ENCODE measurements around the gene ONECUT3. TPM values are rescaled to one million over a fixed set of nuclear protein-coding genes. Genes with fewer than 3 reads are reported as not detected.

The ONECUT3 gene
- total RNA-seq, 1 experiment from 2014 or later, result not detected

- no peaks in the 10 kb centered on the region for H3K4me1 ChIP-seq (replicated peaks; ENCODE audit: insufficient read depth)
- no TSS peak for BruUV-seq (replicated peaks)
- H3K27ac ChIP-seq, result no peak overlapping the region
- ChIA-PET POLR2A (ENCODE audit: unreplicated experiment) (no interaction called here), CTCF (no interaction called here)
- no peak overlapping the region for H2AFZ ChIP-seq
- TF ChIP-seq EZH2 (IDR thresholded peaks at IDR 0.05; ENCODE audit: low read depth), result no peak
- TF ChIP-seq, protein P1, sequence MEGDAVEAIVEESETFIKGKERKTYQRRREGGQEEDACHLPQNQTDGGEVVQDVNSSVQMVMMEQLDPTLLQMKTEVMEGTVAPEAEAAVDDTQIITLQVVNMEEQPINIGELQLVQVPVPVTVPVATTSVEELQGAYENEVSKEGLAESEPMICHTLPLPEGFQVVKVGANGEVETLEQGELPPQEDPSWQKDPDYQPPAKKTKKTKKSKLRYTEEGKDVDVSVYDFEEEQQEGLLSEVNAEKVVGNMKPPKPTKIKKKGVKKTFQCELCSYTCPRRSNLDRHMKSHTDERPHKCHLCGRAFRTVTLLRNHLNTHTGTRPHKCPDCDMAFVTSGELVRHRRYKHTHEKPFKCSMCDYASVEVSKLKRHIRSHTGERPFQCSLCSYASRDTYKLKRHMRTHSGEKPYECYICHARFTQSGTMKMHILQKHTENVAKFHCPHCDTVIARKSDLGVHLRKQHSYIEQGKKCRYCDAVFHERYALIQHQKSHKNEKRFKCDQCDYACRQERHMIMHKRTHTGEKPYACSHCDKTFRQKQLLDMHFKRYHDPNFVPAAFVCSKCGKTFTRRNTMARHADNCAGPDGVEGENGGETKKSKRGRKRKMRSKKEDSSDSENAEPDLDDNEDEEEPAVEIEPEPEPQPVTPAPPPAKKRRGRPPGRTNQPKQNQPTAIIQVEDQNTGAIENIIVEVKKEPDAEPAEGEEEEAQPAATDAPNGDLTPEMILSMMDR (conservative IDR thresholded peaks at IDR 0.05), result no peak
- no peaks in the 10 kb centered on the region for H3F3A ChIP-seq (ENCODE audit: insufficient read depth, low read depth)
- intact Hi-C loops (cut with micrococcal nuclease; ENCODE audit: unreplicated experiment), result loop anchor here (5.0 to 10.0 kb wide), 2 partner anchors 193 to 255 kb away; partner anchors contain the start of gene UQCR11
- H3K9me3 ChIP-seq (ENCODE audit: insufficient read depth, low read depth), result no peaks in the 10 kb centered on the region
- no peaks in the 10 kb centered on the region for H4K20me1 ChIP-seq (ENCODE audit: insufficient read depth)
- no peaks in the 10 kb centered on the region; the same call in 1 of the 2 replicates for H3K27me3 ChIP-seq (ENCODE audit: insufficient read depth, low read depth)
- no peaks in the 10 kb centered on the region for H3K36me3 ChIP-seq (ENCODE audit: low read depth)
- H3K4me2 ChIP-seq, result no peak overlapping the region
- no peaks in the 10 kb centered on the region for H3K79me2 ChIP-seq (ENCODE audit: low read depth)
- no peaks in the 10 kb centered on the region for H3K9me2 ChIP-seq (ENCODE audit: insufficient read depth)
- DNase-seq, result no peak
- H3K4me3 ChIP-seq, result no peak overlapping the region
Observed at GRCh38 chr19:1799695-1800342, 46.5 kb downstream of the ONECUT3 start.

DNA sequence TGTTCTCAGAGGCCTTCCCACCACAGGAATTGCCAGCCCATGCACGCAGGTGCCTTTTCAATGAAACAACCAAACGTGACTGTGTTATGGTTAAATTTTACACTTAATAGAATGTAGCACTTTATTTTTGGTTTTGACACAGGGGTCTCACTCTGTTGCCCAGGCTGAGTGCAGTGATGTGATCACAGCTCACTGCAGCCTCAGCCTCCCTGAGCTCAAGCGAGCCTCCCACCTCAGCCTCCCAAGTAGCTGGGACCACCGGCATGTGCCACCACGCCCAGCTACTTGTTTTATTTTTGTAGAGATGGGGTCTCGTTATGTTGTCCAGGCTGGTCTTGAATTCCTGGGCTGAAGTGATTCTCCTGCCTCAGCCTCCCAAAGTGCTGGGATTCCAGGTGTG is 51.6 kb downstream of the ONECUT3 start:
- H3K27me3 ChIP-seq (ENCODE audit: insufficient read depth, low read depth), result no peaks in the 10 kb centered on the region
- no peaks in the 10 kb centered on the region for H3K36me3 ChIP-seq (ENCODE audit: low read depth)
- no peak for TF ChIP-seq EZH2 (IDR thresholded peaks at IDR 0.05; ENCODE audit: low read depth)
- TF ChIP-seq, protein P1 (conservative IDR thresholded peaks at IDR 0.05), result no peak
- H3K79me2 ChIP-seq (ENCODE audit: low read depth), result no peaks in the 10 kb centered on the region
- ChIA-PET POLR2A (ENCODE audit: unreplicated experiment) (no interaction called here), CTCF (no interaction called here)
- no peaks in the 10 kb centered on the region for H3K9me3 ChIP-seq (ENCODE audit: insufficient read depth, low read depth)
- no TSS peak for BruUV-seq (replicated peaks)
- no peak overlapping the region for H3K27ac ChIP-seq
- DNase-seq, result no peak
- no peaks in the 10 kb centered on the region for H4K20me1 ChIP-seq (ENCODE audit: insufficient read depth)
- H3K4me1 ChIP-seq (replicated peaks; ENCODE audit: insufficient read depth), result no peaks in the 10 kb centered on the region
- H2AFZ ChIP-seq, result no peak overlapping the region
- intact Hi-C loops (cut with micrococcal nuclease; ENCODE audit: unreplicated experiment), result no loop called here
- no peaks in the 10 kb centered on the region for H3K9me2 ChIP-seq (ENCODE audit: insufficient read depth)
- H3K4me3 ChIP-seq, result no peak overlapping the region
- H3F3A ChIP-seq (ENCODE audit: insufficient read depth, low read depth), result no peaks in the 10 kb centered on the region; the same call in 1 of the 2 replicates
- H3K4me2 ChIP-seq, result no peak overlapping the region

DNA sequence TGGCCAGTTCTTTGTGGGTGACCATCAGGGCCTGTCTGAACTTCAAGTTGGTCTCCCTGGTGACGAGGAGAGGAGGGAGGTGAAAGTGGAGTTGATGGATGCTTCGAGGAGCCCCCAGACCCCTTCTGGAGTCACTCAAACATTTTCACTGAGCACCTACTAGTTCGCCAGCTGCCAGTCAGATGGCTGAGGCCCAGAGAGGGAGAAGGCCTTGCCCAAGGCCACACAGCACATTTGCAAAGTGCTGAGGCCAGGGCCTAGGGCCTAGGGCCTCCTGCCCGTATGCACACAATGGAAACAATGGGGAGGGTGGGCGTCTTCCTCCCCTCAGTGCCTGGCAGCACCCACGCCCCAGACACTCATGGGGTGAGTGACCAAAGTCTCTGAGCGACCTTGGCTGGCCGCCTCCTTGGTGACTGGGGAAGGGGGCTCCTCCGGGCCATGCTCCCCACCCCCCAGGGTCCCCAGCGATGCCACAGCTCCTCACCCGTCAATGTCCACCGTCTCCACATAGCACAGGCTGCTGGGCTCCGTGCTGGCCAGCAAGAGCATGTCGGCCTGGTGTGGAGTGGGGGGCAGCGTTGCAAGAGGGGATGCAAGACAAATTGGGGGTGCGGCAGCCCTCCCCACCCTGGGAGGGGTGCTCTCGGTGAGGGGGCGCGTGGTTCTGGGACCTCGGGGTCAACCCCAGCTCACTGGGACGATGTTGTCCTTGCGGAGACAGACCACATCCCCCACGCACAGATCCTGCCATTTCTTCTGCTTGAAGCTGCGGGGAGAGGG is 52.3 kb downstream of the ONECUT3 start:
- no peak for DNase-seq
- ChIA-PET CTCF (no interaction called here), POLR2A (ENCODE audit: unreplicated experiment) (no interaction called here)
- Histone ChIP-seq H3K4me1 (replicated peaks; ENCODE audit: insufficient read depth) (no peaks in the 10 kb centered on the region), H3F3A (ENCODE audit: insufficient read depth, low read depth) (no peaks in the 10 kb centered on the region; the same call in 1 of the 2 replicates), H3K36me3 (ENCODE audit: low read depth) (no peaks in the 10 kb centered on the region), H3K4me2 (no peak overlapping the region), H3K27ac (no peak overlapping the region), H4K20me1 (ENCODE audit: insufficient read depth) (no peaks in the 10 kb centered on the region), H3K9me2 (ENCODE audit: insufficient read depth) (no peaks in the 10 kb centered on the region), H3K9me3 (ENCODE audit: insufficient read depth, low read depth) (no peaks in the 10 kb centered on the region), H3K79me2 (ENCODE audit: low read depth) (no peaks in the 10 kb centered on the region), H2AFZ (no peak overlapping the region), H3K4me3 (no peak overlapping the region), H3K27me3 (ENCODE audit: insufficient read depth, low read depth) (no peaks in the 10 kb centered on the region)
- TF ChIP-seq, protein P1 (conservative IDR thresholded peaks at IDR 0.05), result no peak
- TF ChIP-seq EZH2 (IDR thresholded peaks at IDR 0.05; ENCODE audit: low read depth), result no peak
- no TSS peak for BruUV-seq (replicated peaks)
- intact Hi-C loops (cut with micrococcal nuclease; ENCODE audit: unreplicated experiment), result no loop called here

All from PC-9 (cell line).